T-helper 2 cell treated with Interferon-gamma antibody and Interleukin-4, amounts not matched to agents 100 ng/mL and 5 ng/mL, for 36 hours (primary cell): Measurements from ENCODE around the gene TDRD12. TPM values are rescaled to one million over a fixed set of nuclear protein-coding genes. Genes with fewer than 3 reads are reported as not detected.
"Not testable (repeated sequence)": the region's sequence is repeated elsewhere in the genome, so short reads cannot be mapped to it uniquely, and the experiment has no call there.

Experiments used
- intact Hi-C: fragments of 100-400 bp; cut with micrococcal nuclease; formaldehyde crosslinking; loops from one replicate; pipeline ENCODE4 v1.15.1; 2023
- total RNA-seq: library from RNA; stranded (reverse); gene quantifications from 2 replicates; pipeline ENCODE4 v1.2.3, GENCODE V29; 2022

Gene TDRD12
- total RNA-seq, 1 donor from 2014 or later, result 0.07 TPM

- intact Hi-C loops, result no loop called here
Measured at GRCh38 chr19:32865326-32865725, 145.8 kb downstream of the TDRD12 start.

- intact Hi-C loops, result no loop called here
Measured at GRCh38 chr19:32866061-32866460, 146.5 kb downstream of the TDRD12 start.

GRCh38 chr19:32866564-32867265, 147.1 kb downstream of the TDRD12 start:
- intact Hi-C loops, result no loop called here

- intact Hi-C loops, result not testable (repeated sequence)
Measured at GRCh38 chr19:32867436-32867835, 147.9 kb downstream of the TDRD12 start.

GRCh38 chr19:32868206-32868950, 148.8 kb downstream of the TDRD12 start:
- intact Hi-C loops, result no loop called here

- intact Hi-C loops, result no loop called here
Measured at GRCh38 chr19:32869369-32869965, 149.9 kb downstream of the TDRD12 start, which contains the start of gene SLC7A9. Gene SLC7A9 (minus strand): TSS chr19:32869767. CDS start chr19:32868534, 1,233 bp downstream.

GRCh38 chr19:32869966-32870573, 150.5 kb downstream of the TDRD12 start:
- intact Hi-C loops, result no loop called here

- intact Hi-C loops, result no loop called here
Measured at GRCh38 chr19:32870981-32871451, 151.4 kb downstream of the TDRD12 start.

GRCh38 chr19:32872391-32872790, 152.8 kb downstream of the TDRD12 start:
- intact Hi-C loops, result no loop called here

- intact Hi-C loops, result no loop called here
Measured at GRCh38 chr19:32873247-32873959, 153.8 kb downstream of the TDRD12 start.

- intact Hi-C loops, result no loop called here
Measured at GRCh38 chr19:32874605-32875004, 155.0 kb downstream of the TDRD12 start.

- intact Hi-C loops, result no loop called here
Measured at GRCh38 chr19:32875428-32875827, 155.9 kb downstream of the TDRD12 start.

GRCh38 chr19:32876236-32876918, 156.8 kb downstream of the TDRD12 start:
- intact Hi-C loops, result no loop called here

GRCh38 chr19:32876919-32877285, 157.3 kb downstream of the TDRD12 start:
- intact Hi-C loops, result no loop called here

Other genes with a start within 250 kb of the TDRD12 start
- gene PDCD5, start 138.6 kb upstream of the TDRD12 start, total RNA-seq, result 104 and 114 TPM in 2 replicates
- 35.6 and 37.3 TPM in 2 replicates for gene ANKRD27, start 44.6 kb upstream of the TDRD12 start, total RNA-seq
- 0.18 and 0.41 TPM in 2 replicates for gene RGS9BP, start 43.9 kb upstream of the TDRD12 start, total RNA-seq
- gene NUDT19, start 27.9 kb upstream of the TDRD12 start, total RNA-seq, result 17.3 and 19.3 TPM in 2 replicates
- gene SLC7A9, start 150.0 kb downstream of the TDRD12 start, total RNA-seq, result 0.20 and 0.55 TPM in 2 replicates